ENCODE data around the gene FHOD3.

Gene FHOD3

DNA sequence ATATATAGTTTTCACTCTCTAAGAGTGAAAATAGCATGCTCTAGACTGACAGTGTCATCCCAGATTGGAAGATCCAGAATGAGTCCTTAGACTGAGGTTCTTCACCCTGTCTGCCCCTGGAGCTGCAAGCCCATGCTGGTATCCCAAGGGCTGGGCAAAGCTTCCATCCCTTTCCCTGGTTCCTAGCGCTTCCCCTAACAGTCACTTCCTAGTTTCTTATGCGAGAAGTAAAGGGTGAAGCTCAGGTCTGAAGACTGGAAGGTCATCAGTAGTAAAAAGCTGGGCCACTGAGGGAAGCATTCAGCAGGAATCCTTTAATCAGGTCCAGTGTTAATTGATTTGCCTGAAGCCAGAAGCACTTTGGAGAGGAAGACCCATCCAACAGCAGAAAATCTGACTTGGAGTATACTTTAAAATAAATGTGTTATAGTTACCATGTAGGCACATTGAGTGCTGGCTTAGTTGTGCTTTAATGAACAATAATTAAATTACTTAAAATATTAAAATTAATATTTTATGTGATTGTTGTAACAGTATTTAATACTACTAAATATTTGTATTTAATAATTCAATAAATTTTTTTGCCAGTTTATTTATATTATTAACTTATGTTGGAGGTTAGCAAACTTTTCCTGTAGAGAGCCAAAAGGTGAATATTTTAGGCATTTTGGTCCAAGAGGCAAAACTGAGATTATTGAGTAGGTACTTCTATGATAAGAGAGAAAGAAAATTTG, 237.9 kb downstream of the FHOD3 start:
- 100% methylated on average over 1 of the region's 2 CpGs for WGBS (ENCODE audit: insufficient coverage)
- Histone ChIP-seq H3K36me3 (ENCODE audit: control insufficient read depth in 4 of 4, insufficient read depth in 4 of 4, low read length in 3 of 4) (no peaks in the 10 kb centered on the region), H3K4me1 (ENCODE audit: control extremely low read depth in 1 of 4, control insufficient read depth in 4 of 4, insufficient read depth in 4 of 4, low read length in 3 of 4) (peaks cover 0 to 9% (median 0%) of the 10 kb centered on the region in 4 experiments), H3K9me3 (ENCODE audit: control extremely low read depth in 1 of 5, control insufficient read depth in 4 of 5, insufficient read depth in 2 of 5, low read depth in 1 of 5, low read length in 4 of 5) (no peaks in the 10 kb centered on the region), H3K4me3 (ENCODE audit: control insufficient read depth in 1 of 7, extremely low read depth in 1 of 7, insufficient read depth in 4 of 7, low read depth in 2 of 7, low read length in 6 of 7) (no peak overlapping the region), H3K27ac (ENCODE audit: insufficient read depth in 1 of 2, low read depth in 1 of 2, low read length in 2 of 2, poor library complexity in 1 of 2, severe bottlenecking in 2 of 2) (no peak overlapping the region), H3K27me3 (replicated peaks in 2 of 5; ENCODE audit: control insufficient read depth in 4 of 5, insufficient read depth in 5 of 5, low read length in 4 of 5) (peaks cover 0 to 2% (median 0%) of the 10 kb centered on the region in 5 experiments)
- ChIA-PET POLR2A (interaction anchor here (1.4 kb wide), 1 partner anchor 9 kb away, joined by 3 read pairs; no protein-coding TSS in a partner anchor), CTCF (interaction anchor here (0.7 kb wide), 1 partner anchor 14 kb away, joined by 3 read pairs; no protein-coding TSS in a partner anchor)
- DNase-seq = no peak

DNA sequence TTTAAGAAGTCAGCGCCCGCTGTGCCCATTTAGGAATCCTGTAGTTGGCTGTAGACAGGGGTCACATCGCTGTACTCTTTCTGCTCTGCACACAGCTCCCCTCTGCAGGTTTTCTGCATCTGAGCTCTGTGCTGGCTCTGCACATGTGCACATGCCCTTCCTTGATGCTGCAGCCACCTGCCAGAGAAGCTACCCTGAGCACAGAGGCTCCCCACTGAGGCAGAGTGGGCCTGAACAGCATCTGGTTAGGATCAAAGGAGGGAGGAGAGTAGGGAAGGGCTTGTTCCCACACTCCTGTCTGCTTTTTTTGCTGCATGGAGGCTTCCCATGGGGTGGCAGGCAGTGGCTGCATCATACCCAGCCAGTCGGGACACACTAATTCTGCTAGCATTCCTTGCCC, 238.9 kb downstream of the FHOD3 start:
- no peak for DNase-seq
- Histone ChIP-seq H3K27me3 (replicated peaks in 2 of 5; ENCODE audit: control insufficient read depth in 4 of 5, insufficient read depth in 5 of 5, low read length in 4 of 5) (peaks cover 0 to 2% (median 0%) of the 10 kb centered on the region in 5 experiments), H3K4me1 (ENCODE audit: control extremely low read depth in 1 of 4, control insufficient read depth in 4 of 4, insufficient read depth in 4 of 4, low read length in 3 of 4) (peaks cover 0 to 9% (median 0%) of the 10 kb centered on the region in 4 experiments), H3K36me3 (ENCODE audit: control insufficient read depth in 4 of 4, insufficient read depth in 4 of 4, low read length in 3 of 4) (no peaks in the 10 kb centered on the region), H3K27ac (ENCODE audit: insufficient read depth in 1 of 2, low read depth in 1 of 2, low read length in 2 of 2, poor library complexity in 1 of 2, severe bottlenecking in 2 of 2) (no peak overlapping the region), H3K4me3 (ENCODE audit: control insufficient read depth in 1 of 7, extremely low read depth in 1 of 7, insufficient read depth in 4 of 7, low read depth in 2 of 7, low read length in 6 of 7) (no peak overlapping the region), H3K9me3 (ENCODE audit: control extremely low read depth in 1 of 5, control insufficient read depth in 4 of 5, insufficient read depth in 2 of 5, low read depth in 1 of 5, low read length in 4 of 5) (no peaks in the 10 kb centered on the region)
- 93% methylated on average over 3 of the region's 4 CpGs for WGBS (ENCODE audit: insufficient coverage)
- CTCF ChIA-PET = no interaction called here
- POLR2A ChIA-PET = no interaction called here

DNA sequence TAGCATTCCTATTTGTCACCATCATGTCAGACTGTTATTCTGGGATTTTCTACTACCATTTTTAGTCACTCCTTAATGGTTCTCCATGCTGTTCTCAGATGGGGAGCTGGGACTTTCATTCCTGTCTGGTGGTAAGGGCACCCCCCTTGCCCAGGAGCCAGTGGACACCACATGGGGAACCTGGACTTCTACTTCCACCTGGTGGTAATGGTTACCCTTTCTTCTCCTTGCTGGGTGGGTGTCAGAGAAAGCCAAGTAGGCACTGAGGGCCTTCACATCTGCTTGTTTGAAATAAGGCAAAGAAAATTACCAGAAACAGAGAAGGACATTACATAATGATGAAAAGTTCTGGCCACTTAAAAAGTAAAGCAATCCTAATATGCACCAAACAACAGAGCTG, 239.8 kb downstream of the FHOD3 start:
- Histone ChIP-seq H3K27me3 (replicated peaks in 2 of 5; ENCODE audit: control insufficient read depth in 4 of 5, insufficient read depth in 5 of 5, low read length in 4 of 5) (peaks cover 0 to 2% (median 0%) of the 10 kb centered on the region in 5 experiments), H3K9me3 (ENCODE audit: control extremely low read depth in 1 of 5, control insufficient read depth in 4 of 5, insufficient read depth in 2 of 5, low read depth in 1 of 5, low read length in 4 of 5) (no peaks in the 10 kb centered on the region), H3K27ac (ENCODE audit: insufficient read depth in 1 of 2, low read depth in 1 of 2, low read length in 2 of 2, poor library complexity in 1 of 2, severe bottlenecking in 2 of 2) (no peak overlapping the region), H3K4me3 (ENCODE audit: control insufficient read depth in 1 of 7, extremely low read depth in 1 of 7, insufficient read depth in 4 of 7, low read depth in 2 of 7, low read length in 6 of 7) (no peak overlapping the region), H3K36me3 (ENCODE audit: control insufficient read depth in 4 of 4, insufficient read depth in 4 of 4, low read length in 3 of 4) (no peaks in the 10 kb centered on the region), H3K4me1 (ENCODE audit: control extremely low read depth in 1 of 4, control insufficient read depth in 4 of 4, insufficient read depth in 4 of 4, low read length in 3 of 4) (peaks cover 0 to 9% (median 0%) of the 10 kb centered on the region in 4 experiments)
- DNase-seq = no peak
- ChIA-PET CTCF (no interaction called here), POLR2A (no interaction called here)

DNA sequence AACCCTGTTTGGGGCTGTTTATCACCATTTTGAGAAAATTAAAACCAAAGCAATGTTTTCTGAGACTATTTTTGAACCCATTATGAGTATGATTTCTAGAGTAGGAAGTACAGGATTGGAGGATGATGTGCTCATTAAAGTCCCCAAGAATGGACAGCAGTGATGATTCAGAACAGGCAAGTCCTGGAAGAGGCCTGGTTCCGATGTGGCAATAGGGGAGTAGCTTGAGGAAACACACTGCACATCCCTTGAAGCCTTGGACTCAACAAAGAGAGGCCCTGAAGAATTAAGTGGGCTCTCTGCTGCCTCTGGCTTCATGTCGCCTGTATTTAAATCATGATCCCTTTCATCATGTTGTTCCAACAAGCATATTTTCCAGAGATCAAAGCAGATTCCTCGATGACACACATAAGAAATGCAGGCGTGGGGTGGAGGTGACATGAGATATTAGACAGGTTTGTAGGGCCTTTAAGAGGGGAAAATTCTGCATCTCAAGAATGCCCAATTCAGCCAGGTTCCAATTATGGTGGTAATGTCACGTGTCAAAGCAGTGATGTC, 242.2 kb downstream of the FHOD3 start:
- no peaks in the 10 kb centered on the region for H3K27me3 ChIP-seq (replicated peaks in 2 of 5; ENCODE audit: control insufficient read depth in 4 of 5, insufficient read depth in 5 of 5, low read length in 4 of 5)
- no peak overlapping the region for H3K4me3 ChIP-seq (ENCODE audit: control insufficient read depth in 1 of 7, extremely low read depth in 1 of 7, insufficient read depth in 4 of 7, low read depth in 2 of 7, low read length in 6 of 7)
- POLR2A ChIA-PET = no interaction called here
- no peaks in the 10 kb centered on the region for H3K9me3 ChIP-seq (ENCODE audit: control extremely low read depth in 1 of 5, control insufficient read depth in 4 of 5, insufficient read depth in 2 of 5, low read depth in 1 of 5, low read length in 4 of 5)
- no peaks in the 10 kb centered on the region for H3K4me1 ChIP-seq (ENCODE audit: control extremely low read depth in 1 of 4, control insufficient read depth in 4 of 4, insufficient read depth in 4 of 4, low read length in 3 of 4)
- H3K36me3 ChIP-seq (ENCODE audit: control insufficient read depth in 4 of 4, insufficient read depth in 4 of 4, low read length in 3 of 4) = no peaks in the 10 kb centered on the region
- CTCF ChIA-PET = no interaction called here
- no peak overlapping the region for H3K27ac ChIP-seq (ENCODE audit: insufficient read depth in 1 of 2, low read depth in 1 of 2, low read length in 2 of 2, poor library complexity in 1 of 2, severe bottlenecking in 2 of 2)
- WGBS (ENCODE audit: insufficient coverage) = 93% methylated on average over 3 of the region's 5 CpGs
- no peak for DNase-seq

DNA sequence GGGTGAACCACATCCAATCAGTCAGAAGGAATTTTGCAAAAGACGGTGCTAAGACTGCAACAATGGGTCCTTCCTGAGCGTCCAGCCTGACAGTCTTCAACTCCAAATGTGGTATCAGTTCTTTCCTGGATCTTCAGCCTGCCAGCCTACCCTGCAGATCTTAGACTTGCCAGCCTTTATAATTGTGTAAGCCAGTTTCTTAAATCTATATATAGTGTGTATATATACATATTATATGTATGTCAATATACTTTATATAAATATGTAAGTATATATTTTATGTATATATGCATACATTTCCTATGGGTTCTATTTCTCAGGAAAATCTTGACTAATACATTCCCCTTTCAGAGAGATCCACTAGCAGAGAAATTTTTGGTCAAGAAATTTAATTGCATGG, 245.5 kb downstream of the FHOD3 start:
- H3K36me3 ChIP-seq (ENCODE audit: control insufficient read depth in 4 of 4, insufficient read depth in 4 of 4, low read length in 3 of 4) = no peaks in the 10 kb centered on the region
- ChIA-PET CTCF (no interaction called here), POLR2A (no interaction called here)
- 100% methylated on average over 2 of the region's 2 CpGs for WGBS (ENCODE audit: insufficient coverage)
- peaks cover 0 to 3% (median 0%) of the 10 kb centered on the region in 5 experiments for H3K27me3 ChIP-seq (replicated peaks in 2 of 5; ENCODE audit: control insufficient read depth in 4 of 5, insufficient read depth in 5 of 5, low read length in 4 of 5)
- no peak overlapping the region for H3K27ac ChIP-seq (ENCODE audit: insufficient read depth in 1 of 2, low read depth in 1 of 2, low read length in 2 of 2, poor library complexity in 1 of 2, severe bottlenecking in 2 of 2)
- H3K4me3 ChIP-seq (ENCODE audit: control insufficient read depth in 1 of 7, extremely low read depth in 1 of 7, insufficient read depth in 4 of 7, low read depth in 2 of 7, low read length in 6 of 7) = no peak overlapping the region
- no peaks in the 10 kb centered on the region for H3K4me1 ChIP-seq (ENCODE audit: control extremely low read depth in 1 of 4, control insufficient read depth in 4 of 4, insufficient read depth in 4 of 4, low read length in 3 of 4)
- H3K9me3 ChIP-seq (ENCODE audit: control extremely low read depth in 1 of 5, control insufficient read depth in 4 of 5, insufficient read depth in 2 of 5, low read depth in 1 of 5, low read length in 4 of 5) = no peaks in the 10 kb centered on the region
- no peak for DNase-seq

DNA sequence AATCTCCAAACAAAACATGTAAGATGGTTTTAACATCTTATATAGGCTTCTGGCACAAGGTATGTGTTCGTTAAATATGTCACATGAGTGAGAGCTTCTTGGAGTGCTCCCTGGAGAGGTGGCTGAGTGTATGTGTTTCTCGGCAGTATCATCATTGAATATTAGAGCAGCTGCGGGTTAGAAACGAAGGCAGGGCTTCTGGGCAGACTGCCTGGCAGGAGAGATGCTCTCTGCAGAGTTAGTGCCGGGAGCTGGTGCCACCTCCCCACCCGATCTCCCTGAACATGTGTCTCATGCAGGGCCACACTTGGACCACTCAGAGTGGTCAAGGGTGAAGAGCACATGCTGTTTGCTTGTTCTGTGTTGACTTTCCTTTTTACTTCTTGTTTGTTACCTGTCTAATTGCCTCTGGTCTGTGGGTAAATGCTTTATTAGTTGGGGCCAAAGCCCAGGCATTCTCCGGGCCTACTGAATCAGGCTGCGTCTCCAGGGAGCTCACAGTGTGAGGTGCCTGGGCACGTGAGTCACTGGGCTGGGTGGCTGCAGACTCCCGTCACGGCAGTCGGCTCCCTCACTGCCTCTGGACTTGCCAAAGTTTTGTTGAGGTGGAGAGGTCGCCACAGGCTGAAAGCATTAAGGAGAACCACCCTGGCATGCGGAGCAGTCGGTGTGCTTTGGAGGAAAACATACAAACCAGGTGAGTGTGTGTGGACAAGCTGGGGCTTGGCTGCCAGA, 246.6 kb downstream of the FHOD3 start:
- H3K36me3 ChIP-seq (ENCODE audit: control insufficient read depth in 4 of 4, insufficient read depth in 4 of 4, low read length in 3 of 4) = no peaks in the 10 kb centered on the region
- H3K4me1 ChIP-seq (ENCODE audit: control extremely low read depth in 1 of 4, control insufficient read depth in 4 of 4, insufficient read depth in 4 of 4, low read length in 3 of 4) = no peaks in the 10 kb centered on the region
- ChIA-PET POLR2A (interaction anchor here (0.9 kb wide), 1 partner anchor 9 kb away, joined by 3 read pairs; no protein-coding TSS in a partner anchor), CTCF (no interaction called here)
- no peak overlapping the region for H3K27ac ChIP-seq (ENCODE audit: insufficient read depth in 1 of 2, low read depth in 1 of 2, low read length in 2 of 2, poor library complexity in 1 of 2, severe bottlenecking in 2 of 2)
- DNase-seq = no peak
- peaks cover 0 to 3% (median 0%) of the 10 kb centered on the region in 5 experiments for H3K27me3 ChIP-seq (replicated peaks in 2 of 5; ENCODE audit: control insufficient read depth in 4 of 5, insufficient read depth in 5 of 5, low read length in 4 of 5)
- H3K4me3 ChIP-seq (ENCODE audit: control insufficient read depth in 1 of 7, extremely low read depth in 1 of 7, insufficient read depth in 4 of 7, low read depth in 2 of 7, low read length in 6 of 7) = no peak overlapping the region
- peaks cover 0 to 3% (median 0%) of the 10 kb centered on the region in 5 experiments for H3K9me3 ChIP-seq (ENCODE audit: control extremely low read depth in 1 of 5, control insufficient read depth in 4 of 5, insufficient read depth in 2 of 5, low read depth in 1 of 5, low read length in 4 of 5)
- WGBS (ENCODE audit: insufficient coverage) = 95% methylated on average over 13 of the region's 15 CpGs

All from common myeloid progenitor, CD34-positive (primary cell).